Activated CD4-positive, alpha-beta T cell treated with anti-CD3 and anti-CD28 coated beads, Interleukin-2, amount 50 U/mL, for 24 hours (primary cell): ENCODE data around the gene SLC25A53.
"Not testable (repeated sequence)": the region's sequence is repeated elsewhere in the genome, so short reads cannot be mapped to it uniquely, and the experiment has no call there.

Source experiments
- DNase-seq, 2 donors: peaks; one replicate each; pipeline ENCODE4 v3.0.0-alpha.2; 2020; ENCODE audit warnings: low read depth in 1 of 2, low spot score in 1 of 2

Gene SLC25A53

DNA sequence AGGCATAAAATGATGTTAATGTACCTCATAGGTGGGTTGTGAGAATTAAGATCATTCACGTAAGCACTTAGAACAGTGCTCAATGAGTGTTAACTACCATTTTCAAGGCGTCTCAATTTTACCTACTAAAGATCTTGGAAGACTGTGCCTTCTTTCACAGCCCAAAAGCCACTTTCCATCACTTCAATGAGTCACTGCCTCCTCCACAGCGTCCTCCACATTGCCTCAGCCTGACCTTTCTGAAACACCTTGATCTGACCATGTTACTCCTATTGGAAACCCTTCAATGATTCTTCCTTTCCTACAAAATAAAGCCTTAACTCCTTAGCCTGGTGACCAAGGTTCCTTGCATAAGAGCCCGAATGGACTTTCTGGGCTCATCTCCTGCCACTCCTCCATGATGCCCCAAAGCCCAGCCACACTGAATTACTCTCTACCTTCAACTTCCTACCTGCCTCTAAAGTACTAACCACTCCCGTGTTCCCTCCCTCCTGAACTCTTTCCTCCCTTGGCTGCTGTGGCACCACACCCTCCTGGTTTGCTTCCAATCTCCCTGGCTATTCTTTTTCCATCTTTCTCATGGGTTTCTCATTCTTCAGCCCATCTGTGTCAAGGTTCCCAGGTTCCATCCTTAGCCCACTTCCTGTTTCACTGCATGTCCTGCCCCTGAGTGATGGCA, 22.1 kb downstream of the SLC25A53 start:
- DNase-seq: no peak

DNA sequence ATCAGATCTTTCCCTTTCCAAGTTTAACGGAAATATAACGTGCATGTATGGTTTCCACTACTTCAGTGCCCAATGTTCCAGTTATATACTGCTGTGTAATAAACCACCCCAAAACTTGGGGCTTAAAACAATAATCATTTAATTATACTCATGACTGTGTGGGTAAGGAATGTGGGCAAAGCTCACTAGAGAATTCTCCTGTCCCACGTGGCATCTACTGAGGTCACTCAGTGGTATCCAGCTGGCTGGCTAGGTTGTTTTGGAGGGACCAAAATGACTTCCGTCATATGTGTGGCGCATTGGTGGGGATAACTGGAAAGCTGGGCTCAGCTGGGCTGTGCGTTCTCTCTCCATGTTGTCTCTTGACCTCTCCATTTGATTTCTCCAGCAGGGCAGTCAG, 26.0 kb downstream of the SLC25A53 start:
- no peak for DNase-seq

DNA sequence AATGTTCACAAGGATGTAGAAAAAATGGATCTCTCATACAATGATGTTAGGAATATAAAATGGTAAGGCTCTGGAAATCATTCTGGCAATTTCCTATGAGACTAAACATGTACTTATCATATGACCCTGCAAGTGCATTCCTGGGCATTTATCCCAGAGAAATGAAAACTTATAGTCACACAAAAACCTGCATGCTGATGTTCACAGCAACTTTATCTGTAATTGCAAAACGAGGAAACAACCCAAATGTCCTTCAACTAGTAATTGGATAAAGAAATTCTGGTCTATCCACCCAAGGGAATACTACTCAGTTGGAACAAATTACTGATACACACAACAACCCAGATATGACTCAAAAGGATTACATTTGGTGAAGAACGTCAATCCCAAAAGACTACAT, 30.0 kb downstream of the SLC25A53 start:
- DNase-seq: no peak

DNA sequence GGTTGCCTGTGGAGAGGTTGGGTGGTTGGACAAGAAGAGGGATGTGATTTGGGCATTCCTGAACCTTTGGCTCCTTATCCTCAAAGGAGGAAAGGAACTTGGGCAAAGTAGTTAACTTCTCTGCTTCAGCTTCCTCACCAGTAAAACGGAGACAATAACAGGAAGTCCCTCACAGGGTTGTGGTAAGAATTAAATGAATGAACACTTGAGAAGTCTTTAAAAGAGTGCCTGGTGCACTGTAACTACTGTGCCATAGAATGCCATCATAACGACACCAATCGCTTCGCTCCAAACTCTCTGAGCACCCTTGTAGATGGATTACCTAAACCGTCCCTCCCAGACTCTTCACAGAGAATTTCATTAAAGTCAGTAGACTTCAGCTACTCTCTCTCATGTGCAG, 34.0 kb downstream of the SLC25A53 start:
- no peak for DNase-seq

DNA sequence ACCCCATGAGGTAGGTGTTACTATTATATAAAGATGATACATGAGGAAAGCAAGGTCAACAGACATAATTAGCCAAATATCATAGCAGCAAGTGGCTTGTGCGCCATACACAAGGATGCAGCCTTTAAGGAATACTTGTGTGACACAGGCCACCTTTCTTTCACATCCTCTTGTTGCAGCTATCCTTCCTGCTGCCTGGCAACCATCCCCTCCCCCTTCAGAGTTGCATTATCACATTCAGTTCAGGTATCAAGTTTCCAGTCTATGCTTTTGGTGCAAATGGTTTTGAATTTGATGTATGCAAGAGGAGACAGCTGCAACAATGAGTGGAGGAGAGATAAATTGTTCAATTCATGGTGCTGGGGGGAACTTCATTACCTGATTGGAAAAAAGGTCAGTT, 38.0 kb downstream of the SLC25A53 start:
- DNase-seq: no peak

DNA sequence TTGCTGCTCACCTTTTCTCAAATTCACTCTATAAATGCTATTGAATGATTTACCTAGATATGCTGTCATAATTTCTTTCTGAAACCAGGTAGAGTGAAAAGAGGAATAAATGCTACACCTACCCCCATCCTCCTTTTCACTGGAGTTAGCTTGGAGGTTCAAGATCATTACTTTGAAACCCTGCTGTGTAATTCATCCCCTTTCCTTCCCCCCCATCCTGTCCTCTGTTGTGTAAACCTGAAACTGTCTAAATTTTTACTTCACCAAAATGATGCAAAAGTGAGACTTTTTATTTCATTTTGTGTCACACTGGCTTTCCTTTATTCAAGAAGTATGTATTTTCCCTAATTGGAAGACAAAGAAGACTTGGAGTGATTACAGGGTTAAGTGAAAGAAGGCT, 39.0 kb downstream of the SLC25A53 start:
- no peak for DNase-seq

DNA sequence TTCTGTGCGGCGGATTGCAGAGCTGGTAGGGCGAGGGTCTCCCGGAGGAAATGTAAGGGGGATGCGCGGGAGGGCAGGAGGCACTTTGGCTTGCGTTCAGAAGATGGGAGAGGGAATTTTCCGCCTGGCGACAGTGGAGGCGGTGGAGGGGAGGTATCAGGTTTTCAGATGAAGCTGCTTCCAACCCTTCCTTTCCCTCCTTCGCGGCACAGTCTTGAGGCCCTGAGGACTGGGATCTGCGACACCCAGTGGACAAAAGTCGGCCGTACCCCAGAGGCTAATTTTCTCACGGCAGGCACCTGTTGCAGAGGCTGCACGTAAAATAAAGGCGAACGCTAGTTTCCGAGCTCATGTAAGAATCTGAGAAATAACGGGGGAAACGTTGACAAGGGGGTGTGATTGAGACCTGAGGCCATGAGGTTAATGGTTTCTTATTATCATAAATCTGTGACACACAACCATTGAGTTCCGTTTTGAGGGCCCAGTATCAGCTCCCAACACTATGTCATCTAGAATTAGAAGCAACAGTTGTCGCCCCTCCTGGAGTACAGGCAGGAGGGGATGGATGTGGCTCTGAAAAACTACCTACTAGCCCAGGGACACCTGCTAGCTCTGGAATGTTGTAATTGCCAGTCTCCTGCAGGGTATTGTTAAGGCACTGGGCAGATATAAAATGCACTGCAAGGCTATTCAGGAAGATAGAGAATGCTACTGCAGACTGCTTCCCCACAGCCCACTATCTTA, 43.4 kb downstream of the SLC25A53 start:
- DNase-seq: peak in 1 of 2 donors; percentile 33

DNA sequence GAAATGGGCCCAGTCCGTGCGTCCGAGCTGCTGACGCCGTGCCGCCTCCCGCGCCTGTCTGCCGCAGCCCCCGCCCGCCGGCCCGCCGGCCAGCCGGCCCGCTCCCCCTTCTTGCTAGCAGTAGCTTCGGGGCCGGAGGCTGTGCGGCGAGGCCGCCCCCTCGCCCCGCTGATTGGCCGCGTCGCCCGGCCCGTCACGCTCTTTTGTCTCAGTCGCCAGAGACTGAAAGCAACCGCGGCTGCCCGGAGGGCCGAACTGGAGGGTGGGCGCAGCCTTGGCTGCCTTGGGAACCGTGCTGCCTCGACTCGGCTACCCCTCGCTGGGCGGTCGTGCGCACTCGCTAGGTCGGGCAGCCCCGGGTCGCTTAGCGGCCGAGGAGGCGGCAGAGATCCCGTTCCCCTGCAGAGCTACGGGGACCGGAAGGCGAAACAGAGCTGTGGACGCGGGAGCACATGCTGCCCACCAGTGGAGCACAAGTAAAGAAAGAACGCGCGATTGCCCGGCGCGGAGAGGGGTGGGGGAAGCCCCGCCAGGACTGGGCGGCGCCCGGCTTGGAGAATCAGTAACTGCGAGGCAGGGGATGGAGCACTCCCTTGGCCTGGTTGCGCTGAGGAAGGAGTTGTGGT, 44.4 kb downstream of the SLC25A53 start, which contains the start of gene ZCCHC18:
Gene ZCCHC18, plus strand, starts transcription at position 198 of the 626 bp plus-strand sequence. CDS start 1,589 bp downstream, outside the sequence.
- no peak for DNase-seq

DNA sequence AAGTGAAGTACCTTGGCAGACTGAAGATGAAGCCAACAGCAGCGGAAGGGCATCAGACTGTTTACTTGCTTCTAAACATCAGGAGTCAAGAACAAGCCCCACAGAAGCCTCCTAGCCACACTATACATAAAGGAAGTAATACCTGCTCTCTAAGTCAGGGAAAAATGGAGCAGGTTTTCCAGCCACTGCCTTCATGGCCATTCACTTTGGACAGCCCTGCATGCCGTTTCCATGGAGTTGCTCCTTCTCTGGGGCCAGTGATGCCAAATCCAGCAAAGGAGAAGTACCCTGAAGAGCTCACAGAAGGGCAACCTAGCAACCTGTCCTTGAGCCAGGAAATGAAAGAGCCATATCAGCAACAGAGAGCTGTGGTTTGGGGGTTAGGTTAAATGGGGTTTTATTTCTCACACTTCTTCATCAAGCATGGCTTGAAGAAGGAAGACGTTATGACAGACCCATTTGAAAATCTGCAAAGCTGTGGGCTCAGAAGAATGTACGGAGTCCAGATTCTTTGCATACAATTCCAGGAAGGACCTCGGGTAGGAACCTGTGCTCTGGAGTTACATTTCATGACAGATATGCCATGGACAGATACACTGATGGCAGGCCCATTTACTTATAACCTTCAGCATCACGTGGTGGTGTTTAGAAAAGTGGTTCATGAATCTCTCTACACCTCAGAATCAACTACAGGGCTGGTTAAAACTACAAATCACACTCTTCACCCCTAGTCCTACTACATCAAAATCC, 46.1 kb downstream of the SLC25A53 start:
- not testable (repeated sequence) for DNase-seq

DNA sequence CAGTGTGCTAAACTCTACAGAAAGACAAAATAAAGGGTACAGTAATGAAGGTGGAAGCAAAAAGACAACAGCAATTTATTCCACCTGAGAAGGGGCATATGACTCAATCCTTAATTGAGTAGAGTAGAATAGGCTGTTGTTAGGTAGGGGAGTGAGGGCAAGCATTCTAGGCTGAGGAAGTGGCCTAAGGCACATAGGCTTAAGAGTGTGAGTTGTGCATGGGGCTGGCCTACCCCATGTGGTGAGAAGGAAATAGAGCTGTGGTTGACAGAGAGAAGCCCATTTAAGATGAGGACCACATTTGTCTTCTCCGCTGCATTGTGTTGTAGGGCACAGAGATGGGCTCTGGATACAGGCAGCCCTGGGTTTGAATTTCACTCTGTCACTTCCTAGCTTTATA, 47.9 kb downstream of the SLC25A53 start:
- DNase-seq: no peak

DNA sequence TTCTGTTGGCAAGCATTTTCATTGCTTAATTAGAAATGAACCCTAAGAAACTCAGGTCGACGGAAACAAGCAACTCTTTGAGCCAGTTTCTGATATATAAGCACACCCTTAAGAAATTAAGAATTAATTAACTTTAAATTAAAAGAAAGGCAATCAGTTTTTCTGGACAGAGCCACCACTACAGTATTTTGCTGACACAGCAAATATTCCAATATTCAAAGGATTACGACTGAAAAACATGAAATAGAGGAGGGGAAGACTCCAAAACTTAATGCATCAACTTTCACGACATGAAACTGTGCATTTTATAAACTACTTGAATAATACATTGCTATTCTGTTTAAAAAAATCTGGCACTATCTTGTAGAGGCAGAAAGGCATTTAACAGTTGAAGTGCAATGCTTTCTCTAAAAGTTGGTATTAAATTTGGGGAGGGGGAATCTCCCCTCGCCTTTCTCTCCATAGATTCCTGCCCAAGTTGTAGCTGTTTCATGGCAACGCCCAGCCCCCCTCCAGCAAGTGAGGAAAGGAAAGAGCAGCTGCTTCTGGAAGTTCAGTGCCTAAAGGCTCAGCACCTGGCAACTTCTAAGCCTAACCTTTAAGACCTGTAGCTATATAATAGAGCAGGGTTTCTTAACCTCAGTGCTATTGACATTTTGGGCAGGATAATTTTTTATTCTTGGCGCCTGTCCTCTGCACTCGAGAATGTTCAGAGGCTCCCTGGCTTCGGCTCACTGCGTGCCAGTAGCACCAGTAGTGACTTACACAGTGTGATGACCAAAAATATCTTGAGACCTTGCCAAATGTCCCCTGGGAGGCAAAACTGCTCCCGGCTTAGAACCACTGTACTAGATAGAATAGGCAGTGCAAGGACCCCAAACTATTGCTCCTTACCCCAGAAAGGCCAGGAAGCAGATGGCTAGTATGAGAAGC, 51.2 kb downstream of the SLC25A53 start:
- no peak for DNase-seq

DNA sequence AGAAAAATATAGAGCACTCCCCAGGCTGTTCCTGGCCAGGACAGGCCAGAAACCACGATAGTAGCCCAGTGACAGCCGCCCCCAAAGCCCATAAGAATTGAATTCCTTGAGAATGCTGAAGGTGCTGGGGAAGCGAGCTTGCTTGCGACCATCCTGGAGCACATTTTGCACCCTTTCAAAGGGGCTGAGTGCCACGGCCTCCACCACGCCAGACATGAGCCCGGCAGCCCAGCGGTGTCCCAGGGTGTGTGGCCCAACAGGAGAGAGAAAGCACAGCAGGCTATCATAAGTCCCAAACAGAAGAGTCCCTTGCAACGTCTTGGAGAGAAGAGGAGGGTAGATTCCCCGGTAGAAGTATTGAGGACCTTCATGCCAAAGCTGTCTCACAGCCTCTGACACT, 52.1 kb downstream of the SLC25A53 start:
- no peak for DNase-seq

DNA sequence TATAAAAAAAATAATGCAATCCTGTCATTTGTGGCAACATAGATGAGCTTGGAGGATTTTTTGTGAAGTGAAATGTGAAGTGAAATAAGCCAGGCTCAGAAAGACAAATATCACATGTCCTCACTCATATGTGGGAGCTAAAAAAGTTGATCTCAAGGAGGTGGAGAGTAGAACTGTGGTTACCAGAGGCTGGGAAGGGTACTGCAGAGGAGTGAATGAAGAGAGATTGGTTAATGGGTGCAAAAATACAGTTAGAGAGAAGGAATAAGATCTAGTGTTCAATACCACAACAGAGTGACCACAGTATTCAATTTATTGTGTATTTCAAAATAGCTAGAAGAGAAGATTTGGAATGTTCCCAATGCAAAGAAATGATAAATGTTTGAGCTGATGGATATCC, 57.9 kb downstream of the SLC25A53 start:
- DNase-seq: no peak

DNA sequence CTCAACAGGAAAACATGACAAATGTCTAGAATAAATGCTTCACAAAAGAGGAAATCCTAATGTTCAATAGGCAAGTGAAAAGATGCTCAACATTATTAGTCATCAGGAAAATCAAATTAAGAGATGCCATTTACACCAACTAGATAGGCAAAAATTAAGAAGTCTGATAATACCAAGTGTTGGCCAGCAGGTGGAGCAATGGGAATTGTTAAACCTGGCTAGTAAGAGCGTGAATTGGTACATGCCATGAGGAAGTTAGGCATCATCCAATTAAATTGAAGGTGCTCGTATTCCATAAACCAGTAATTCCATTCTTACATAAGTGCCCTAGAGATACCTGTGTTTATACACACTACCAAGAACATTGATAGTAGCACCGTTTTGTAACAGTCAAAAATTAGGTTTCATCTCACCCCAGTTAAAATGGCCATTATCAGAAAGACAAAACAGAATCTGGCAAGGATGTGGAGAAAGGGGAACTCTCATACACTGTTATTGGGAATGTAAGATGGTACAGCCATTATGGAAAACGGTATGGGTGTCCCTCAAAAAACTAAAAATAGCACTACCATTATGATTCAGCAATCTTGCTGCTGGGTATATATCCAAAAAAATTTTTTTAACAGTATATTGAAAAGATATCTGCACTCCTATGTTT, 58.5 kb downstream of the SLC25A53 start:
- peak in 1 of 2 donors; percentile 30 for DNase-seq

DNA sequence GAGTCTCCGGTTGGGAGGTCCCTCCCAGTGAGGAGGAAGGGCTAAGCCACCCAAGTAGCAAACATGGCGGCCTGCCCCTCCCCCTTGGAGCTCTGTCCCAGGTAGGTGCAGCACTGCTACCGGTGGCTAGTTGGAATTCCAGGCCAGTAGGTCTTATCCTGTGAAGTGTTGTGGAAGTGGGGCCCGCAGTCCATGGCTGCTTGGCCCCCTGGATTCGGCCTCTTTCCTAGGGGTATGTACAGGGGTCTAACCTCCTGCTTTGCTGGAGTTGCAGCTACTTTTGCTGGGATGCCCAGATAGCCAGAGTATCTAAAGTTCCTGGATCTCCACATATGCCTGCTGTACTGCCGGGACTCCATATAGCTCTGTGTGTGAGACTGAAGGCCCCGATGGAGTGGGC, 70.9 kb downstream of the SLC25A53 start:
- no peak for DNase-seq

DNA sequence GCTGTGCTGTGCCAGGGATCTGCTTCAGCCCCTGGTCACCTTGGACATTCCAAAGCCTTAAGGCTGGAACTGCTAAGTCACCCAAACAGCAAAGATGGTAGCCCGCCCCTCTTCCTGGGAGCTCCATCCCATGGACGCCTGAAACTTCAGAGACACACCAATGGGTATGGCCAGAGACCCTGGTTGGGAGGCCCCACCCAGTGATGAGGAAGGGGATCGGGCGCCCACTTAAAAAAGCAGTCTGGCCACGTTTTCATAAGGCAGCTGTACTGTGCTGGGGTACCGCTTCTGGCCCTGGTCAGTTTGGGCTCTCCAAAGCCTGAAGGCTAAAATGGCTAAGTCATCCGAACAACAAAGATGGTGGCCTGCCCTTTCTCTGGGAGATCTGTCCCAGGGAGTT, 71.3 kb downstream of the SLC25A53 start:
- DNase-seq: no peak

DNA sequence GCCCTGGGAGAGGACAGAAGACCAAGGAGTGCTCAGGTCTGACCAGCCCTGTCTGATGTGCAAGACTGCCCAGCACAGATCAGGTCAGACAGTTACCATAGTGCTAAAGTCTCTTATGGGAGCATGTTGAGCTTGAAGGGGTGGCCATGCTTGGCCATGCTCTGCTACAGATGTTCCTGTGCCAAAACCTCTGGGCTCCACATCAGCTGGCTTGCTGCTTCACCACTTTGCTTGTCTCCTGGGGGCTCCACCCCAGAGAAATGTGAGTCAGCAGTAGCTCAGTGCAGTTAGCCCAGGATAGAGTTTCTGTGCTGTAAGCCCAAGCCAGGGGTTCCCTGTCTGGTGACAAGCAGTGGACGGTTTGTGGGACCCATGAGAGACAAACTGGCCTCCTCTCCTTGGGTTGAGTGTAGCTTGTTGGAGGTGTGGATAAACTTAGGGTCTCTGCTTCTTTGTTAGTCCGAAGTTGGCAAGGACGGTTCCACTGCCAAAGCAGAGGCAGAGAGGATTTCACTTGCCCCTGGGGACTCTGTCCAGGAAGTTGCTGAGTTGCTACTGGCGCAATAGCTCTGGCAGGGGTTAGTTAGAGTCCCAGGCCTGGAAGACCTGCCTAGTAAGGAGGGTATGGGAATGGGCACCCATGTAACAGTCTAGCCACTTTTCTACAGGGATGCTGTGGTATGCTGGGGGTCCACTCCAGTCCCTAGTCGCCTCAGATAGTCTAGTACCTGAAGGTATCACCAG, 72.1 kb downstream of the SLC25A53 start:
- no peak for DNase-seq

DNA sequence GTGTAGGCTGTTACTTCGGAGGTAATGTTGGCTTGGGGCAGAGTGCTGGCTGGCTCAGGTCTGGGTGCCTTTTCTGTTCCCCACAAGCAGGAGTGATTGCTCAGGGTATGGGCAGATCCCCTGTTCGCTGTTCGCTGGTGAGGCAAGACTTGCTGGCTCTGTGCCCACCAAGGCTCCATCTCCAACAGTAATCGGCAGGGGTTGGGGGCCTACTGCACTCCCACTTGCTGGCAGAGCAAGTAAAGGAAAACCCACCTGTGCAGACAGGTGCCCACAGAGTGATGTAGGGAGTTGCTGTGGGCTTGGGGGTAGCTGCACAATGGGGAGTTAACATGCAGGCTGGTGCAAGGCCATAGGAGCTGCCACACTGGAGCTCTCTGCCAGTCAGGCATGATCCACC, 72.7 kb downstream of the SLC25A53 start:
- no peak for DNase-seq

DNA sequence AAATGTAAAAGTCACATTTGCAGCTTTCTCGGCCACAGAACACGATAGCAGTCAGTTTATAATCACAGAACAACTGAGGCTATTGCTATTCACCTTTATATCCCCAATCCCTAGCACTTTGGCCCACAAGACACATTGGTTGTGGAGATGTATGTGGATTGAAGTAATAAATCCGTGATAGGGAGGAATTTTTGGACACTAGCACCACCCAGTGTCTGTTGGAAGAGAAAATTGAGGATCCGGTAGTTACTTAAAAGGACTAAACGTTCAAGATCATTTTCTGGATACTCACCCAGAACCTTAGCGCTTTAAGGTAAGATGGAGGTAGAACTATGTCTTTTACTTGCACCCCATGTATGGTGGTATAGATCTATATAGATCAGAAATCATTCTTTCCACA, 79.0 kb downstream of the SLC25A53 start:
- not testable (repeated sequence) for DNase-seq
